Keratinocyte (primary cell): Measurements from ENCODE around the gene FHIT. TPM values are rescaled to one million over a fixed set of nuclear protein-coding genes. Genes with fewer than 3 reads are reported as not detected.

Source experiments
- DNase-seq: peaks from one replicate; pipeline ENCODE4 v3.0.0-alpha.2; 2011; ENCODE audit warnings: low read depth, missing footprints, low spot score
- FAIRE-seq: peaks from 2 replicates; lab custom pipeline; 2011; peaks lifted over from hg19 to GRCh38; lab: Jason Lieb, UNC
- H2AFZ ChIP-seq: 2 replicates; pipeline ENCODE4 v1.6.0; 2012; ENCODE audit warnings: low read length, control low read depth, inconsistent platforms; ENCODE audit not compliant: control insufficient read depth
- H3K27ac ChIP-seq: 2 replicates; pipeline ENCODE4 v1.5.1; 2011; ENCODE audit warnings: low read length; ENCODE audit not compliant: control insufficient read depth, insufficient read depth
- H3K27me3 ChIP-seq: 3 replicates; pipeline ENCODE4 v1.6.0; 2011; ENCODE audit warnings: low read length; ENCODE audit not compliant: control insufficient read depth, insufficient read depth; ENCODE audit errors: extremely low read depth
- H3K36me3 ChIP-seq, 2 experiments: 2 replicates in 1 of 2; 3 replicates in 1 of 2; pipeline ENCODE4 v1.5.1; 2011; ENCODE audit warnings: low read length in 2 of 2, mild to moderate bottlenecking in 1 of 2; ENCODE audit not compliant: control insufficient read depth in 2 of 2, insufficient read depth in 2 of 2; ENCODE audit errors: extremely low read depth in 1 of 2
- H3K4me1 ChIP-seq: 3 replicates; pipeline ENCODE4 v1.5.1; 2011; ENCODE audit warnings: low read length; ENCODE audit not compliant: control insufficient read depth, insufficient read depth; ENCODE audit errors: extremely low read depth
- H3K4me2 ChIP-seq: 3 replicates; pipeline ENCODE4 v1.6.0; 2011; ENCODE audit warnings: low read depth, low read length; ENCODE audit not compliant: control insufficient read depth, insufficient read depth; ENCODE audit errors: extremely low read depth
- H3K4me3 ChIP-seq, 3 experiments: fragments of 200-600 bp in 1 of 3; sonication (generic) in 1 of 3; 2 replicates in 2 of 3; 3 replicates in 1 of 3; pipeline ENCODE4 v1.5.1; 2011 to 2016; ENCODE audit warnings: low read length in 3 of 3, mild to moderate bottlenecking in 3 of 3, control low read depth in 2 of 3, inconsistent platforms in 1 of 3, low read depth in 1 of 3, mixed read lengths in 1 of 3, mixed run types in 1 of 3, moderate library complexity in 1 of 3; ENCODE audit not compliant: control insufficient read depth in 2 of 3, insufficient read depth in 2 of 3; ENCODE audit errors: extremely low read depth in 1 of 3
- H3K79me2 ChIP-seq: 2 replicates; pipeline ENCODE4 v1.6.0; 2012; ENCODE audit warnings: low read length; ENCODE audit not compliant: control insufficient read depth, insufficient read depth
- H3K9ac ChIP-seq: 3 replicates; pipeline ENCODE4 v1.6.0; 2011; ENCODE audit warnings: low read length; ENCODE audit not compliant: control insufficient read depth, insufficient read depth; ENCODE audit errors: extremely low read depth
- H3K9me1 ChIP-seq: 3 replicates; pipeline ENCODE4 v1.6.0; 2011; ENCODE audit warnings: low read length; ENCODE audit not compliant: control insufficient read depth, insufficient read depth; ENCODE audit errors: extremely low read depth
- H3K9me3 ChIP-seq: 2 replicates; pipeline ENCODE4 v1.5.1; 2012; ENCODE audit warnings: low read depth, low read length; ENCODE audit not compliant: control insufficient read depth
- H4K20me1 ChIP-seq: 3 replicates; pipeline ENCODE4 v1.6.0; 2011; ENCODE audit warnings: low read length; ENCODE audit not compliant: control insufficient read depth, insufficient read depth; ENCODE audit errors: extremely low read depth
- EZH2 ChIP-seq: IDR thresholded peaks from one replicate; pipeline ENCODE4 v1.6.1; 2012; ENCODE audit warnings: inconsistent platforms, mild to moderate bottlenecking, low read length, moderate library complexity
- dilution Hi-C: fragments of 300-500 bp; cut with MboI; formaldehyde crosslinking; loops from one replicate; pipeline ENCODE4 v1.7.0; 2020; ENCODE audit warnings: low sequenced_read_pairs; ENCODE audit not compliant: extremely low pct_ligation_motif_present
- polyA plus RNA-seq, 5 experiments: library from polyadenylated mRNA; depleted of rRNA in 3 of 5; stranded (reverse) in 3 of 5; stranded (forward) in 1 of 5; unstranded in 1 of 5; fragments of >200 nt; gene quantifications; 1 replicate in 1 of 5; 2 replicates in 3 of 5; 3 replicates in 1 of 5; pipeline versions ENCODE4 v1.2.1 to v1.2.3, GENCODE V29; 2011 to 2012; ENCODE audit warnings: missing spikeins in 2 of 5, low read depth in 1 of 5, low replicate concordance in 1 of 5
- TF ChIP-seq, protein P1 (sequence below), 3 experiments: IDR thresholded peaks in 1 of 3; conservative IDR thresholded peaks in 1 of 3; optimal IDR thresholded peaks in 1 of 3; 2 replicates in 2 of 3; 3 replicates in 1 of 3; pipeline versions ENCODE3 to v1.5.1; 2011; ENCODE audit warnings: low read length in 3 of 3, mild to moderate bottlenecking in 3 of 3, moderate library complexity in 2 of 3, control low read depth in 1 of 3, inconsistent platforms in 1 of 3; ENCODE audit not compliant: insufficient read depth in 2 of 3; ENCODE audit errors: extremely low read depth in 1 of 3

Gene FHIT
- polyA plus RNA-seq, 1 donor (not counting 4 experiments of a cell fraction or from before 2014, with no cell fraction given), result 2.2 TPM

DNA sequence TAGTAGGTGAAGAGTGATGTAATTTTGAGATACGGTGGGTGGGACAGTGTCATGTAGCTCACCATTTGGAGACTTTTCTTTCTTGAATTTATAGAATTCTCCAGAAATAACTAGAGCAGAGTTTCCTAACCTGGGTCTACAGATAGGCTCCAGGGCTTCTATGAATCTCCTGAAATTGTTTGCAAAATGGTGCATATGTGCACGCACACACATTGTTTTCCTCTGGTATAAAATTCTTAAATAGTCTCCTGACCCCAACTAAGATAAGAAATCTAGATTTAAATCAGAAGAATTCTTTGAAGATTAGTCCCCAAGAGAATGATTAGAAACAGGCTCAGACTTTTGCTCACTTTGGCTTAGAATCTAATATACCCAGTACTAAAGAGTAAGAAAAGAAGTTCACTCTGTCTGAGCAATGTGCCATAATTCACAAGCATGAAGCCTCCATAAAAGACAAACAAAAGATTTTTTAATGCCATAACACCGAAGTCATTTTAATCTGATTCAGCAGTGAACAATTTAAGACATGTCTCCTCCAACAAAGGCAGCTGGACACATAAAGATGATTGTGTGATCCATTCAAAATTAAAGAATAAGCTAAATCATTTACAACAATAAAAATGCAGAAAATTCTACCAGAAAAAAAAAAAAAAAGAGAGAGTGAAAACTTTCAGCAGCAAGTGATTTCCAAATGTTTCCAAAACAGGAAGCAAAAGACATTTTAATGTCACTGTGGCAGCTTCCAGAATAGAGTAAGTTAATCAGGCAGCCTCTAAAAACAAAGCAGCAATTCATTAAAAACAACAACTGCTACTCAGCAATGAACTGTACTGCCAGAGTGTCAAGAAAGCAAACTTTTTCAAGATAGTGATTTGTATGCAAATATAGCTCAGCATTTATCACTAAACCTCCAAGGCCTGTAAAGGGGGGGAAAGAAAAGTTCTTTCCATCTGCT, 1225.9 kb downstream of the FHIT start:
- H3K27ac ChIP-seq, result no peak overlapping the region
- no peak overlapping the region for H3K4me3 ChIP-seq
- dilution Hi-C loops, result no loop called here
- no peaks in the 10 kb centered on the region for H4K20me1 ChIP-seq
- no peaks in the 10 kb centered on the region for H3K4me1 ChIP-seq
- H3K4me2 ChIP-seq, result no peak overlapping the region
- no peak for TF ChIP-seq EZH2
- TF ChIP-seq, protein P1, sequence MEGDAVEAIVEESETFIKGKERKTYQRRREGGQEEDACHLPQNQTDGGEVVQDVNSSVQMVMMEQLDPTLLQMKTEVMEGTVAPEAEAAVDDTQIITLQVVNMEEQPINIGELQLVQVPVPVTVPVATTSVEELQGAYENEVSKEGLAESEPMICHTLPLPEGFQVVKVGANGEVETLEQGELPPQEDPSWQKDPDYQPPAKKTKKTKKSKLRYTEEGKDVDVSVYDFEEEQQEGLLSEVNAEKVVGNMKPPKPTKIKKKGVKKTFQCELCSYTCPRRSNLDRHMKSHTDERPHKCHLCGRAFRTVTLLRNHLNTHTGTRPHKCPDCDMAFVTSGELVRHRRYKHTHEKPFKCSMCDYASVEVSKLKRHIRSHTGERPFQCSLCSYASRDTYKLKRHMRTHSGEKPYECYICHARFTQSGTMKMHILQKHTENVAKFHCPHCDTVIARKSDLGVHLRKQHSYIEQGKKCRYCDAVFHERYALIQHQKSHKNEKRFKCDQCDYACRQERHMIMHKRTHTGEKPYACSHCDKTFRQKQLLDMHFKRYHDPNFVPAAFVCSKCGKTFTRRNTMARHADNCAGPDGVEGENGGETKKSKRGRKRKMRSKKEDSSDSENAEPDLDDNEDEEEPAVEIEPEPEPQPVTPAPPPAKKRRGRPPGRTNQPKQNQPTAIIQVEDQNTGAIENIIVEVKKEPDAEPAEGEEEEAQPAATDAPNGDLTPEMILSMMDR (optimal IDR thresholded peaks at IDR 0.05 in 1 of 3, IDR thresholded peaks at IDR 0.05 in 1 of 3, conservative IDR thresholded peaks at IDR 0.05 in 1 of 3; ENCODE audit: extremely low read depth in 1 of 3, insufficient read depth in 2 of 3, low read length in 3 of 3), result no peak
- no peak overlapping the region for H2AFZ ChIP-seq
- no peaks in the 10 kb centered on the region for H3K9me1 ChIP-seq
- H3K9me3 ChIP-seq, result no peaks in the 10 kb centered on the region
- no peak for FAIRE-seq
- no peaks in the 10 kb centered on the region for H3K36me3 ChIP-seq
- DNase-seq, result no peak
- H3K27me3 ChIP-seq, result no peaks in the 10 kb centered on the region
- H3K79me2 ChIP-seq, result no peaks in the 10 kb centered on the region
- no peak overlapping the region for H3K9ac ChIP-seq

DNA sequence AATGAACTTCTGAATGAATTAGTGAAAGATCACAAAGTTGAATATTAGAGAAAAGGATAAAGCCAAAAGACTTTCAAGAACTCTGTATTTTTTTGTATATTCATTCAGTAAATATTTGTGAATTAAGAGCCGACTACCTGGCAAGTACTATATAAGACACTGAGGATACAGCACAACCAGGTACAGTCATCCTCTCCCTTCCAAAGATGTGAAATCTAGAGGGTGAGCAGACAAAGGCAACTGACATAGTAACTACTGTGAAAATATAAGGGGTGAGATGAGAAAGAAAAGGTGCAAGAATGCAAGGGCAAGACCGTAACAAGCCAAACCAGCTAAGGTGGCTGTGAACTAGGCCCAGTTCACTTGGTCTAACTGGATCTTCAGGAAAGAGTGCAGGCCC, 1226.9 kb downstream of the FHIT start:
- no peak for TF ChIP-seq EZH2
- TF ChIP-seq, protein P1 (optimal IDR thresholded peaks at IDR 0.05 in 1 of 3, IDR thresholded peaks at IDR 0.05 in 1 of 3, conservative IDR thresholded peaks at IDR 0.05 in 1 of 3; ENCODE audit: extremely low read depth in 1 of 3, insufficient read depth in 2 of 3, low read length in 3 of 3), result no peak
- H3K79me2 ChIP-seq, result no peaks in the 10 kb centered on the region
- H2AFZ ChIP-seq, result no peak overlapping the region
- H3K36me3 ChIP-seq, result no peaks in the 10 kb centered on the region
- H3K4me1 ChIP-seq, result no peaks in the 10 kb centered on the region
- dilution Hi-C loops, result no loop called here
- DNase-seq (no peak), FAIRE-seq (no peak)
- H3K4me2 ChIP-seq, result no peak overlapping the region
- H4K20me1 ChIP-seq, result no peaks in the 10 kb centered on the region
- no peak overlapping the region for H3K27ac ChIP-seq
- no peaks in the 10 kb centered on the region for H3K9me3 ChIP-seq
- H3K9ac ChIP-seq, result no peak overlapping the region
- H3K9me1 ChIP-seq, result no peaks in the 10 kb centered on the region
- no peak overlapping the region for H3K4me3 ChIP-seq
- no peaks in the 10 kb centered on the region for H3K27me3 ChIP-seq
